Kidney (tissue), 14 donors: Measurements from ENCODE around the gene PPP2R2C. TPM values are rescaled to one million over a fixed set of nuclear protein-coding genes. Genes with fewer than 3 reads are reported as not detected.
A peak's percentile ranks its signal among the peaks of the same experiment; 100 is the strongest.

Experiments used
- DNase-seq, 5 donors: peaks; one replicate each; pipeline ENCODE4 v3.0.0-alpha.2; 2013 to 2020
- FAIRE-seq: peaks from 2 replicates; lab custom pipeline; 2012; peaks lifted over from hg19 to GRCh38; lab: Jason Lieb, UNC
- H3K27ac ChIP-seq, 2 donors: one replicate each; pipeline ENCODE4 v1.7.0; 2013; ENCODE audit warnings: low read depth in 2 of 2, low read length in 2 of 2, inconsistent platforms in 1 of 2
- H3K27me3 ChIP-seq: one replicate; pipeline ENCODE4 v1.7.1; 2013; ENCODE audit warnings: low read length, inconsistent platforms; ENCODE audit not compliant: control insufficient read depth, insufficient read depth
- H3K36me3 ChIP-seq, 3 donors: one replicate each; pipeline versions ENCODE4 v1.7.0 to v1.7.1; 2013; ENCODE audit warnings: low read length in 3 of 3, control low read depth in 1 of 3, inconsistent platforms in 1 of 3; ENCODE audit not compliant: insufficient read depth in 3 of 3, control insufficient read depth in 2 of 3
- H3K4me1 ChIP-seq, 3 donors: one replicate each; pipeline versions ENCODE4 v1.7.0 to v1.7.1; 2013; ENCODE audit warnings: low read length in 3 of 3, inconsistent platforms in 1 of 3, low read depth in 1 of 3; ENCODE audit not compliant: control insufficient read depth in 2 of 3, insufficient read depth in 2 of 3
- H3K4me3 ChIP-seq, 3 donors: one replicate each; pipeline versions ENCODE4 v1.7.0 to v1.8.1; 2013; ENCODE audit warnings: low read length in 3 of 3, control low read depth in 1 of 3, inconsistent platforms in 1 of 3
- H3K9ac ChIP-seq, 3 donors: one replicate each; pipeline versions ENCODE4 v1.7.0 to v1.7.1; 2013; ENCODE audit warnings: low read length in 3 of 3, control low read depth in 1 of 3, inconsistent platforms in 1 of 3
- H3K9me3 ChIP-seq, 3 donors: one replicate each; pipeline versions ENCODE4 v1.7.0 to v1.7.1; 2013; ENCODE audit warnings: low read length in 3 of 3, control low read depth in 1 of 3, inconsistent platforms in 1 of 3; ENCODE audit not compliant: control insufficient read depth in 2 of 3, insufficient read depth in 1 of 3
- intact Hi-C: fragments of 100-400 bp; cut with DNase I; formaldehyde crosslinking; loops from one replicate; pipeline ENCODE4 v1.11.1; 2022
- polyA plus RNA-seq: library from polyadenylated mRNA; stranded (reverse); fragments of 350-450 nt; fragmentation: Illumina TruSeq; extraction: RNeasy Lipid Tissue Mini Kit (QIAGEN cat#74804); gene quantifications from one replicate; pipeline ENCODE4 v1.2.3, GENCODE V29; 2014; ENCODE audit warnings: low read depth, low replicate concordance; ENCODE audit not compliant: insufficient read depth
- total RNA-seq: library from RNA; stranded (reverse); fragmentation: NEBNext Ultra II Directional; extraction: Animal tissue kit (Norgen Biotek cat#: 25700); gene quantifications from one replicate; pipeline ENCODE4 v1.2.1, GENCODE V29; 2021
- TF ChIP-seq, protein P1 (sequence below): IDR thresholded peaks from 3 replicates; pipeline ENCODE4 v1.5.1; 2012; ENCODE audit warnings: mild to moderate bottlenecking, moderate library complexity, borderline replicate concordance; ENCODE audit not compliant: insufficient read depth; ENCODE audit errors: extremely low read depth
- donor health status: control.
- donor health status: control.
- donor health status: control.
- donor health status: control.
- donor health status: control.
- donor health status: DM: yes; HTN: yes; CAD: no.
- donor health status: Normal renal cell carcinoma (clear cell type).

The PPP2R2C gene
- total and polyA plus RNA-seq, 2 donors from 2014 or later = 0.39 to 0.82 TPM

DNA sequence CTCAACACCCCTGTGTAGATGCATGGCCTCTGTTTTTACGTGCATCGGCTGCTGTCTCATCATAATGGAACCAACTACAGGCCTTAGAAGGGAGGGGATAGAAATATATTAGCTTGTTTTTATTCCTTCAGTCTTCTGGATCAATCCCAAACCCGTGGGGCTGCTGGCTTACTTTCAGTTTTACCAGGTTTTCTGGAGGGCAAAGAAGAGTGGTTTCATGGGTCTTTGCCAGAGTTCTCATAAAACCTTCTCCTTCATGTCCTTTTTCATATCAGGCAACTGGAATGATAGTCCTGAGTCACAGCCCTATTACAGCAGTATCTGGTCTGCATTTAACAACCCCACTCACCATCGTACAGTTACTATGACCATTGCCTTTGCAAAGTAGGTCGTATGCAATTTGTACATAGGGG lies 34.6 kb downstream of the PPP2R2C start:
- FAIRE-seq (no peak), DNase-seq (no peak)
- peaks cover 0 to 17% (median 4%) of the 10 kb centered on the region in 3 donors for H3K9me3 ChIP-seq
- intact Hi-C loops = no loop called here
- H3K27me3 ChIP-seq = no peaks in the 10 kb centered on the region
- no peaks in the 10 kb centered on the region for H3K36me3 ChIP-seq
- H3K9ac ChIP-seq = no peak overlapping the region
- no peaks in the 10 kb centered on the region for H3K4me1 ChIP-seq
- no peak overlapping the region for H3K27ac ChIP-seq
- TF ChIP-seq, protein P1, sequence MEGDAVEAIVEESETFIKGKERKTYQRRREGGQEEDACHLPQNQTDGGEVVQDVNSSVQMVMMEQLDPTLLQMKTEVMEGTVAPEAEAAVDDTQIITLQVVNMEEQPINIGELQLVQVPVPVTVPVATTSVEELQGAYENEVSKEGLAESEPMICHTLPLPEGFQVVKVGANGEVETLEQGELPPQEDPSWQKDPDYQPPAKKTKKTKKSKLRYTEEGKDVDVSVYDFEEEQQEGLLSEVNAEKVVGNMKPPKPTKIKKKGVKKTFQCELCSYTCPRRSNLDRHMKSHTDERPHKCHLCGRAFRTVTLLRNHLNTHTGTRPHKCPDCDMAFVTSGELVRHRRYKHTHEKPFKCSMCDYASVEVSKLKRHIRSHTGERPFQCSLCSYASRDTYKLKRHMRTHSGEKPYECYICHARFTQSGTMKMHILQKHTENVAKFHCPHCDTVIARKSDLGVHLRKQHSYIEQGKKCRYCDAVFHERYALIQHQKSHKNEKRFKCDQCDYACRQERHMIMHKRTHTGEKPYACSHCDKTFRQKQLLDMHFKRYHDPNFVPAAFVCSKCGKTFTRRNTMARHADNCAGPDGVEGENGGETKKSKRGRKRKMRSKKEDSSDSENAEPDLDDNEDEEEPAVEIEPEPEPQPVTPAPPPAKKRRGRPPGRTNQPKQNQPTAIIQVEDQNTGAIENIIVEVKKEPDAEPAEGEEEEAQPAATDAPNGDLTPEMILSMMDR = no peak
- no peak overlapping the region for H3K4me3 ChIP-seq

DNA sequence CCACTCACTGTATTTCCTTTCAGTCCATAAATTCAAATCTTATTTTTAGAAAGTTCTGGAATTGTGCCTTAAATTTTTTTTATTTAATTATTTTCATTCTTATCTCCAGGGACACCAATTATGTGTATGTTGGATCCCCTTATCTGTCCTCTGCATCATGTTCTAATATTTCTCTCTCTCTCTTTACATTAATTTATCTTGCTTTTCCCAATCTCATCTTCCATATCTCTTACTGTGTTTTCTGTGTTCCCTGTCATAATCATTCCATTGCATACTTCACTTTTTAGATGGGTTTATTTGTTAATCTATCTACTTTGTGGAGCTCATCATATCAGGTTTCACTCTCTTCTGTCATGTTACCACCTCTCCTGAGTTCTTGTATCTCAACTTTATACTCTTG lies 37.4 kb downstream of the PPP2R2C start:
- FAIRE-seq (no peak), DNase-seq (no peak)
- H3K9me3 ChIP-seq = peaks cover 0 to 17% (median 4%) of the 10 kb centered on the region in 3 donors
- no peaks in the 10 kb centered on the region for H3K36me3 ChIP-seq
- H3K4me1 ChIP-seq = no peaks in the 10 kb centered on the region
- H3K27ac ChIP-seq = no peak overlapping the region
- H3K9ac ChIP-seq = no peak overlapping the region
- intact Hi-C loops = no loop called here
- H3K27me3 ChIP-seq = no peaks in the 10 kb centered on the region
- H3K4me3 ChIP-seq = no peak overlapping the region
- TF ChIP-seq, protein P1 = no peak

DNA sequence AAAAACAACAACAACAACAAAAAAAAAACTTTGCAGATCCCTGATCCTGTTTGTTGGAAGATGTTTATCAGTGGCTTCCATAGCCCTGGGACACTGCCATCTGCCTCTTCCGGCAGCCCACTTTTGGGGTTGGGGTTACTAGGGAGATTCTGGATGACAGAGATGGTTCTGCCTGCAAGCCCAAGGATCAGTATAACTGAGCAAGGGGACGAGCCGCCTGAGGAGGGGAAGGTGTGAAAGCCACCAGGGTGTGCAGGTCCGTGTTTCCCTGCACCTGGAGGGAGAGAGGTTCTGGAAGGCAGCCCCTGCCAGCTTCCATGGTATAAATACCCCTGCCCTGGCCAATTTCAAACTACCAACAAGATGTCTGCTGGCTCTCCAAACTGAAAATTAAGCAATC lies 41.5 kb downstream of the PPP2R2C start:
- Histone ChIP-seq H3K9ac (no peak overlapping the region), H3K27ac (no peak overlapping the region), H3K4me3 (no peak overlapping the region), H3K4me1 (no peaks in the 10 kb centered on the region), H3K36me3 (no peaks in the 10 kb centered on the region), H3K9me3 (peaks cover 0 to 15% (median 4%) of the 10 kb centered on the region in 3 donors), H3K27me3 (no peaks in the 10 kb centered on the region)
- intact Hi-C loops = no loop called here
- DNase-seq (peak in 1 of 5 donors; percentile 16), FAIRE-seq (no peak)
- TF ChIP-seq, protein P1 = no peak
